ENCODE data around the gene CSE1L. TPM values are rescaled to one million over a fixed set of nuclear protein-coding genes. Genes with fewer than 3 reads are reported as not detected.
"Not testable (repeated sequence)": the region's sequence is repeated elsewhere in the genome, so short reads cannot be mapped to it uniquely, and the experiment has no call there.

The CSE1L gene
- total RNA-seq, 1 donor = 154 TPM

GRCh38 chr20:49097159-49097558, 51.0 kb downstream of the CSE1L start:
- no peak for TF ChIP-seq CTCF (IDR thresholded peaks at IDR 0.05; ENCODE audit: insufficient read depth, low read length)
- no peak overlapping the region for H3K4me3 ChIP-seq (ENCODE audit: low read depth, low read length)
- no peak for DNase-seq (ENCODE audit: low read depth)

DNA sequence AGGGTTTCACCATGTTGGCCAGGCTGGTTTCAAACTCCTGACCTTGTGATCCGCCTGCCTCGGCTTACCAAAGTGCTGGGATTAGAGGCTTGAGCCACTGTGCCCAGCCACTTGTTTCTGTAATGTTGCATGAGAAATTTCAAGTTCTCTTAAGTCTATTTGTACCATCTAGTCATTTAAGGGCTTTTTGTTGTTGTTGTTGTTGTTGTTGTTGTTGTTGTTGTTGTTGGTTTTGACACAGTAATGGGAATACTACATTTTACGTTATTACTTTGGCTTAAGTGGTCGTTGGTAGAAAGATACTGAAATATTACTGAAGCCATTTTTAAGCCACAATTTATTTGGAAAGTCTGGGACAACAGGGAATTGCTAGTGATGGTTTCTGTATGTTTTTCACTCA, 52.0 kb downstream of the CSE1L start:
- H3K4me3 ChIP-seq (ENCODE audit: low read depth, low read length) = no peak overlapping the region
- no peak for TF ChIP-seq CTCF (IDR thresholded peaks at IDR 0.05; ENCODE audit: insufficient read depth, low read length)
- DNase-seq (ENCODE audit: low read depth) = no peak

- H3K4me3 ChIP-seq (ENCODE audit: low read depth, low read length) = no peak overlapping the region
- TF ChIP-seq CTCF (IDR thresholded peaks at IDR 0.05; ENCODE audit: insufficient read depth, low read length) = no peak
- no peak for DNase-seq (ENCODE audit: low read depth)
Observed at GRCh38 chr20:49099011-49099410, 52.9 kb downstream of the CSE1L start.

DNA sequence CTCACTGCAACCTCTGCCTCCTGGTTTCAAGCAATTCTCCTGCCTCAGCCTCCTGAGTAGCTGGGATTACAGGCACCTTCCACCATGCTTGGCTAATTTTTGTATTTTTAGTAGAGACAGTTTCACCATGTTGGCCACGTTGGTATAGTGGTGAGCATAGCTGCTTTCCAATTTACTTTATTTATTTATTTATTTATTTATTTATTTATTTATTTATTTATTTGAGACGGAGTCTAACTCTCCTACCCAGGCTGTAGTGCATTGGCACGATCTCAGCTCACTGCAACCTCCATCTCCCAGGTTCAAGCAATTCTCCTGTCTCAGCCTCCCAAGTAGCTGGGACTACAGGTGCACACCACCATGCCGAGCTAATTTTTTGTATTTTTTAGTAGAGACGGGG, 54.2 kb downstream of the CSE1L start:
- not testable (repeated sequence) for H3K4me3 ChIP-seq (ENCODE audit: low read depth, low read length); DNase-seq (ENCODE audit: low read depth)

DNA sequence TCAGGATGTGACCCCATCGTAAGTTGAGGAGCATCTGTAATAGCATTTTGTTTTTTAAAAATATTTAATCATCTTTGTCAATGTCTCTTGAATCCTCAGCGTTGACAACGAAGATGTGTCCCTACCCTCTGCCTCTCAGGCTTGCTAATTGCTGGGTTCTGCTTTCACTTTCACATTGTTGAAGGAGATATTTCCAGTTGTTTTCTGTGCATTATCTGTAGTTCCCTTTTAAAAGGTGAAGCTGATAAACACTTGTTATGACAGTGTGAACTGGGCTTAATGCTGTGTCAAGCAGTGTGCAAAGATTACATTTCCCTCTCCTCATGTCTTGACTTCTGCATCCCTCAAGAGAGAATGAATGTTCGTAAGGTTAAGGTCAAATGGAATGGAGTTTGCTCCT, 54.9 kb downstream of the CSE1L start:
- no peak overlapping the region for H3K4me3 ChIP-seq (ENCODE audit: low read depth, low read length)
- no peak for TF ChIP-seq CTCF (IDR thresholded peaks at IDR 0.05; ENCODE audit: insufficient read depth, low read length)
- no peak for DNase-seq (ENCODE audit: low read depth)

GRCh38 chr20:49103019-49103418, 56.9 kb downstream of the CSE1L start:
- DNase-seq (ENCODE audit: low read depth) = no peak
- no peak for TF ChIP-seq CTCF (IDR thresholded peaks at IDR 0.05; ENCODE audit: insufficient read depth, low read length)
- no peak overlapping the region for H3K4me3 ChIP-seq (ENCODE audit: low read depth, low read length)

DNA sequence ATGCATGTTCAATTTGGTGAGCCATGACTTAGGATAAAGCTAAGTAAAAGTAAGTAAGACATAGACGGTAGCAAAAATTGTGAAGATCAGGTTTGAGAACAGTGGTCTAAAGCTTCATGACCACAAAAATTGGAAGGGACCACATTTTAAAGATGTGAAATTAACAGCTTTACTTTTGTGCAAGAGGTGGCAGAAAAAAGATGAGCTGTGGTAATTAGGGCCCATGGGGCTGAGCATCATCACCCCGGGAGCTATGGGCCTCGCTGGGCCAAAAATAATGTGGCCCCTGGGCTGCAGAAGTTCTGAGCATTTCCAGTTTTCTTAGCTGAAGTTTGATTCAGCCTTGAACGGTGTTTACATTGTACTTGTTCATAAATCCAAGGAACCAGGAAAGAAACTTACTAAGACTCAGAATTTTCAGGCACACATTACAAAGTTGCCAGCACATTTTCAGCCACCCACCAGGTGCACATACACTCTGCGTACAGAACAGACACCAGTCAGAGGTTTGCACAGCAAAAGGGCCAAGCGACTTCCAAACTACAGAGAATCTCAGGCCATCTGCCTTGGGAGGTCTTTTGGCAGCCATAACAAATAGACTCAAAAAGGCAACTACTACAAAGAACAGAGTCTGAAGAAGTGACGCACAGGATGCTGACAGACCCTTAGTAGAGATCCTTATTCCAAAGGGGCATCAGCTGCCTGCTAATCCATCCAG, 57.7 kb downstream of the CSE1L start:
- DNase-seq (ENCODE audit: low read depth) = no peak
- no peak for TF ChIP-seq CTCF (IDR thresholded peaks at IDR 0.05; ENCODE audit: insufficient read depth, low read length)
- no peak overlapping the region for H3K4me3 ChIP-seq (ENCODE audit: low read depth, low read length)

Measured in fibroblast of the aortic adventitia (primary cell).